Thyroid gland (tissue), 4 donors: ENCODE results near the gene TRAF6.

Experiments
- POLR2A ChIP-seq, 2 donors: fragments of 450-650 bp; IDR thresholded peaks; one replicate each; pipeline ENCODE4 v1.6.1; 2017; ENCODE audit warnings: antibody characterized with exemption in 2 of 2, mild to moderate bottlenecking in 2 of 2, moderate library complexity in 1 of 2
- TF ChIP-seq, protein P1 (sequence below), 6 experiments: fragments of 200-600 bp in 3 of 6; fragments of 450-650 bp in 3 of 6; sonication (generic) in 3 of 6; IDR thresholded peaks; one replicate each; pipeline ENCODE4 v1.5.1; 2016 to 2019; ENCODE audit warnings: antibody characterized with exemption in 6 of 6, mild to moderate bottlenecking in 2 of 6, inconsistent platforms in 1 of 6, moderate library complexity in 1 of 6

DNA sequence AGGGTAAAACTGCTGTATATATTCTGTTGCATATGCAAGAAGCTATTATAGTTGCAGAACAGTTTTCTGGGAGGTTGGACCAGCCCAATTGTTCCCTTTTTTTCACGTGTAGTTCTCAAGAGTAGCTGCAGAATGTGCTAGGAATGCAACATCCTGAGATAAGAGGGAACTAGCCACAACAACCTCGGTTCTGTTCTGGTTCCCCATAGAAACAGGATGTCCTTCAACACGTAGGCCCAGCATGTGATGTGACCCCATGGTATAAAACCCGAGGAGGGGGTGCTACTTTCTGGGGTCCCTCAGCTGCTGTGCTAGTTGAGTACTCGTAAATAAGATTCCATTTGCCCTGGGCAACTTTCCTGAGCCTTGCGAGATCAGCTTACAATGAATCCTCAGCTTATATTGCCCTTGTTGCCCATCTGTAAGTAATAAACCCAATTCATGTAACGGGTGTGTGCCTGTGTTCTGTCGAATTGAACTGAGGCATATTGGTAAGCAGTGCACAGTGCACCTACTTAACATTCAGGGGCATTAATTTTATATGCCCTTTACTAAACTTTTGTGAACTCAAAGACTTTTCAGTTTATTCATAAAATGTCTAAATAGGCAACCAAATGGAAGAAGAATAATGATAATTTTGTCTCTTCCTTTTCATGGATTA lies 23.0 kb upstream of the TRAF6 start:
- no peak for TF ChIP-seq POLR2A (IDR thresholded peaks at IDR 0.05)
- TF ChIP-seq, protein P1, sequence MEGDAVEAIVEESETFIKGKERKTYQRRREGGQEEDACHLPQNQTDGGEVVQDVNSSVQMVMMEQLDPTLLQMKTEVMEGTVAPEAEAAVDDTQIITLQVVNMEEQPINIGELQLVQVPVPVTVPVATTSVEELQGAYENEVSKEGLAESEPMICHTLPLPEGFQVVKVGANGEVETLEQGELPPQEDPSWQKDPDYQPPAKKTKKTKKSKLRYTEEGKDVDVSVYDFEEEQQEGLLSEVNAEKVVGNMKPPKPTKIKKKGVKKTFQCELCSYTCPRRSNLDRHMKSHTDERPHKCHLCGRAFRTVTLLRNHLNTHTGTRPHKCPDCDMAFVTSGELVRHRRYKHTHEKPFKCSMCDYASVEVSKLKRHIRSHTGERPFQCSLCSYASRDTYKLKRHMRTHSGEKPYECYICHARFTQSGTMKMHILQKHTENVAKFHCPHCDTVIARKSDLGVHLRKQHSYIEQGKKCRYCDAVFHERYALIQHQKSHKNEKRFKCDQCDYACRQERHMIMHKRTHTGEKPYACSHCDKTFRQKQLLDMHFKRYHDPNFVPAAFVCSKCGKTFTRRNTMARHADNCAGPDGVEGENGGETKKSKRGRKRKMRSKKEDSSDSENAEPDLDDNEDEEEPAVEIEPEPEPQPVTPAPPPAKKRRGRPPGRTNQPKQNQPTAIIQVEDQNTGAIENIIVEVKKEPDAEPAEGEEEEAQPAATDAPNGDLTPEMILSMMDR (IDR thresholded peaks at IDR 0.05): no peak
